ENCODE data around the gene ZIC4.

ZIC4 gene

GRCh38 chr3:147415286-147415685, 8.9 kb upstream of the ZIC4 start:
- Histone ChIP-seq H3K4me1 (no peaks in the 10 kb centered on the region), H3K36me3 (no peaks in the 10 kb centered on the region), H3K27me3 (peaks cover 98% of the 10 kb centered on the region), H3K4me3 (ENCODE audit: low read depth, low read length) (no peak overlapping the region), H3K9me3 (peaks cover 2% of the 10 kb centered on the region; the same call in 1 of the 2 replicates)
- DNase-seq: no peak
- TF ChIP-seq CTCF (IDR thresholded peaks at IDR 0.05; ENCODE audit: low read depth, low read length): no peak

- H3K4me1 ChIP-seq: no peaks in the 10 kb centered on the region
- H3K36me3 ChIP-seq: no peaks in the 10 kb centered on the region
- peaks cover 5% of the 10 kb centered on the region; the same call in 1 of the 2 replicates for H3K9me3 ChIP-seq
- TF ChIP-seq CTCF (IDR thresholded peaks at IDR 0.05; ENCODE audit: low read depth, low read length): no peak
- H3K4me3 ChIP-seq (ENCODE audit: low read depth, low read length): no peak overlapping the region
- H3K27me3 ChIP-seq: peaks cover 97% of the 10 kb centered on the region
- DNase-seq: no peak
Observed at GRCh38 chr3:147414390-147415138, 8.2 kb upstream of the ZIC4 start.

GRCh38 chr3:147413686-147414389, 7.5 kb upstream of the ZIC4 start:
- H3K4me3 ChIP-seq (ENCODE audit: low read depth, low read length): no peak overlapping the region; the same call in 1 of the 2 replicates
- no peaks in the 10 kb centered on the region for H3K4me1 ChIP-seq
- no peak for DNase-seq
- H3K27me3 ChIP-seq: peaks cover 96% of the 10 kb centered on the region
- TF ChIP-seq CTCF (IDR thresholded peaks at IDR 0.05; ENCODE audit: low read depth, low read length): no peak
- peaks cover 5% of the 10 kb centered on the region; the same call in 1 of the 2 replicates for H3K9me3 ChIP-seq
- H3K36me3 ChIP-seq: no peaks in the 10 kb centered on the region

GRCh38 chr3:147412917-147413685, 6.8 kb upstream of the ZIC4 start:
- H3K36me3 ChIP-seq: no peaks in the 10 kb centered on the region
- no peak for TF ChIP-seq CTCF (IDR thresholded peaks at IDR 0.05; ENCODE audit: low read depth, low read length)
- peaks cover 95% of the 10 kb centered on the region for H3K27me3 ChIP-seq
- no peak overlapping the region; the same call in 1 of the 2 replicates for H3K4me3 ChIP-seq (ENCODE audit: low read depth, low read length)
- no peaks in the 10 kb centered on the region for H3K4me1 ChIP-seq
- DNase-seq: no peak
- H3K9me3 ChIP-seq: peaks cover 5% of the 10 kb centered on the region; the same call in 1 of the 2 replicates

GRCh38 chr3:147412261-147412916, 6.0 kb upstream of the ZIC4 start:
- Histone ChIP-seq H3K9me3 (peaks cover 5% of the 10 kb centered on the region; the same call in 1 of the 2 replicates), H3K36me3 (no peaks in the 10 kb centered on the region), H3K4me1 (no peaks in the 10 kb centered on the region), H3K27me3 (peaks cover 95% of the 10 kb centered on the region), H3K4me3 (ENCODE audit: low read depth, low read length) (no peak overlapping the region)
- no peak for TF ChIP-seq CTCF (IDR thresholded peaks at IDR 0.05; ENCODE audit: low read depth, low read length)
- DNase-seq: no peak

Measured in BE2C (cell line).